GM12878 (cell line): Measurements from ENCODE around the gene RPS27L. TPM values are rescaled to one million over a fixed set of nuclear protein-coding genes. Genes with fewer than 3 reads are reported as not detected.

Experiments
- ATF2 ChIP-seq: IDR thresholded peaks from 2 replicates; pipeline ENCODE4 v1.6.1; 2012; ENCODE audit warnings: low read length, inconsistent platforms
- CEBPB ChIP-seq, 2 experiments: fragments of 150-350 bp in 1 of 2; IDR thresholded peaks; 2 replicates each; pipeline ENCODE4 v1.6.1; 2012 to 2014; ENCODE audit warnings: low read depth in 2 of 2, low read length in 2 of 2, borderline replicate concordance in 1 of 2, inconsistent platforms in 1 of 2
- ESRRA ChIP-seq: IDR thresholded peaks from 2 replicates; pipeline ENCODE4 v1.6.1; 2012; ENCODE audit warnings: mild to moderate bottlenecking, low read length, improper control_type of control experiment
- EZH2 ChIP-seq: IDR thresholded peaks from 2 replicates; pipeline ENCODE4 v1.6.1; 2012; ENCODE audit warnings: low read depth, mild to moderate bottlenecking, control low read depth, inconsistent platforms, low read length, borderline replicate concordance; ENCODE audit not compliant: control insufficient read depth
- FOXK2 ChIP-seq: fragments of 450-650 bp; IDR thresholded peaks from 2 replicates; pipeline ENCODE4 v1.6.1; 2017; ENCODE audit warnings: mild to moderate bottlenecking, moderate library complexity
- GATAD2B ChIP-seq: fragments of 450-650 bp; conservative IDR thresholded peaks from 2 replicates; pipeline ENCODE4 v1.6.1; 2017; ENCODE audit warnings: low read depth, mild to moderate bottlenecking, moderate library complexity
- HDAC2 ChIP-seq: fragments of 200-600 bp; sonication (generic); IDR thresholded peaks from 2 replicates; pipeline ENCODE4 v1.6.1; 2017
- HDAC6 ChIP-seq: fragments of 200-600 bp; sonication (generic); IDR thresholded peaks from one replicate; pipeline ENCODE4 v1.8.0; 2017; ENCODE audit warnings: antibody characterized with exemption; ENCODE audit not compliant: unreplicated experiment
- HDGF ChIP-seq: fragments of 450-650 bp; IDR thresholded peaks from 2 replicates; pipeline ENCODE4 v1.6.1; 2016; ENCODE audit warnings: antibody characterized with exemption
- IKZF1 ChIP-seq: fragments of 450-650 bp; conservative IDR thresholded peaks from 2 replicates; pipeline ENCODE4 v1.6.1; 2017; ENCODE audit warnings: antibody characterized with exemption, mild to moderate bottlenecking
- NFXL1 ChIP-seq: fragments of 450-650 bp; IDR thresholded peaks from 2 replicates; pipeline ENCODE4 v1.6.1; 2017; ENCODE audit warnings: antibody characterized with exemption, mild to moderate bottlenecking, borderline replicate concordance
- PAX5 ChIP-seq: IDR thresholded peaks from 2 replicates; pipeline ENCODE4 v1.6.1; 2011; ENCODE audit warnings: low read depth, low read length, borderline replicate concordance
- RCOR1 ChIP-seq: conservative IDR thresholded peaks from 2 replicates; pipeline ENCODE4 v1.6.1; 2012; ENCODE audit warnings: low read depth, low read length, improper control_type of control experiment
- SMC3 ChIP-seq: IDR thresholded peaks from 2 replicates; pipeline ENCODE4 v1.6.1; 2011; ENCODE audit warnings: low read length, improper control_type of control experiment, borderline replicate concordance
- TAF1 ChIP-seq: IDR thresholded peaks from 2 replicates; pipeline ENCODE4 v1.6.1; 2011; ENCODE audit warnings: mild to moderate bottlenecking, low read depth, low read length, borderline replicate concordance
- WRNIP1 ChIP-seq: IDR thresholded peaks from 2 replicates; pipeline ENCODE4 v1.6.1; 2011; ENCODE audit warnings: low read depth, low read length, improper control_type of control experiment, borderline replicate concordance
- YBX1 ChIP-seq: fragments of 450-650 bp; IDR thresholded peaks from 2 replicates; pipeline ENCODE4 v1.6.1; 2016; ENCODE audit warnings: antibody characterized with exemption
- polyA plus RNA-seq, 11 experiments: library from polyadenylated mRNA; depleted of rRNA in 4 of 11; unstranded in 6 of 11; stranded (reverse) in 5 of 11; fragments of >200 nt; fragmentation: Nextera tagmentation in 4 of 11; fragmentation: Illumina TruSeq in 1 of 11; extraction: Ambion mirVana in 4 of 11; extraction: Trizol in 1 of 11; gene quantifications; 1 replicate in 1 of 11; 2 replicates in 10 of 11; pipeline versions ENCODE4 v1.2.1 to v1.2.3, GENCODE V29; 2011 to 2016; ENCODE audit warnings: inconsistent platforms in 2 of 11, missing spikeins in 2 of 11, low read depth in 1 of 11
- total RNA-seq, 4 experiments: library from RNA; depleted of rRNA in 3 of 4; stranded (reverse); fragments of >200 nt in 3 of 4; fragmentation: Illumina TruSeq in 1 of 4; extraction: Trizol in 1 of 4; gene quantifications; 2 replicates each; pipeline versions ENCODE4 v1.2.1 to v1.2.3, GENCODE V29; 2013 to 2021
- TF ChIP-seq, protein P1 (sequence below): fragments of 450-650 bp; conservative IDR thresholded peaks from 2 replicates; pipeline ENCODE4 v1.6.1; 2017; ENCODE audit warnings: mild to moderate bottlenecking, moderate library complexity
- TF ChIP-seq, protein P2 (sequence below): fragments of 450-650 bp; IDR thresholded peaks from 2 replicates; pipeline ENCODE4 v1.6.1; 2017; ENCODE audit warnings: mild to moderate bottlenecking
- TF ChIP-seq, protein P3 (sequence below): IDR thresholded peaks from 2 replicates; pipeline ENCODE4 v1.6.1; 2011; ENCODE audit warnings: mild to moderate bottlenecking, low read depth, low read length, moderate library complexity; ENCODE audit not compliant: insufficient replicate concordance
- TF ChIP-seq, protein P4 (sequence below): fragments of 450-650 bp; formaldehyde crosslinking; IDR thresholded peaks from 2 replicates; pipeline ENCODE4 v1.4.0; 2022; ENCODE audit warnings: mild to moderate bottlenecking, moderate library complexity

Gene RPS27L
- total and polyA plus RNA-seq, 10 of the 15 experiments (the other 5 are each of a cell fraction or from before 2014, with no cell fraction given) = 133 to 970 (median 220) TPM

DNA sequence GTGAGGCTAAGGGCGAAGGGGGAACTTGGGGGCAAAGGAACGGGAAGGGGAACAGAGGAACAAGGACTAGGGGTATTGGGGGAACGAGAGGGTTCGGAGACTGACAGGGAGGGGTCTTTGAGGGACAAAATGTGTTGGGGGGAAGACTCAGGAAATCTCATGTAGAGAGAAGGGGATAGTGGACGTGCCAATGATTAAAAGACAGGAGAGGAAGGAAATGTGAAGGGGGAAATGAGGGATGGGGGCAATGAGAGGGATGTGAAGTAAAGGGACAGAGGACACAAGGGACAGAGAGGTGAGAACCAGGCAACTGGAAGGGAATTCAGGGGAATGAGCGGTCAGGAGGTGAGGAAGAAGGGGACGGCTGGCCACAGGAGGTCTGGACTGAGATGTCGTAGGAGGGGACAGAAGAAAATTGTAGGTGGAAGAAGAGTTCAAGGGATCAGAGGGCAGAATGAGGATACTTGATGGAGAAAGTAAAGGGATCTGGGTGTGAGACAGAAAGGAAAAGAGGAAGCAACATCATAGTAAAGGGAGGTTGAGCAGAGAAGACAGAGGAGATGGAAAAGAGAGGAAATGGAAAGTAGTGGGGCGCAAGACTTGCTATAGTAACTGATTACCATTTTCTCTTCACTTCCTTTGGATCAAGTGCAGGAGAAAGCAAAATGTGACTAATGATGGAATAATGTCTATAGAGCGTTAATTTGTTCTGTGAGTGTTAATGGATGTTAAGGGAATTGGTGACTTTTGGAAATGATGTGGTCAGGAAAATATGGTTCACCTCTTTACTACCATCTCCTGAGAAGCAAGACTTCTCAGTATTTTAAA lies 32.9 kb upstream of the RPS27L start (continued):
- TF ChIP-seq, protein P1, sequence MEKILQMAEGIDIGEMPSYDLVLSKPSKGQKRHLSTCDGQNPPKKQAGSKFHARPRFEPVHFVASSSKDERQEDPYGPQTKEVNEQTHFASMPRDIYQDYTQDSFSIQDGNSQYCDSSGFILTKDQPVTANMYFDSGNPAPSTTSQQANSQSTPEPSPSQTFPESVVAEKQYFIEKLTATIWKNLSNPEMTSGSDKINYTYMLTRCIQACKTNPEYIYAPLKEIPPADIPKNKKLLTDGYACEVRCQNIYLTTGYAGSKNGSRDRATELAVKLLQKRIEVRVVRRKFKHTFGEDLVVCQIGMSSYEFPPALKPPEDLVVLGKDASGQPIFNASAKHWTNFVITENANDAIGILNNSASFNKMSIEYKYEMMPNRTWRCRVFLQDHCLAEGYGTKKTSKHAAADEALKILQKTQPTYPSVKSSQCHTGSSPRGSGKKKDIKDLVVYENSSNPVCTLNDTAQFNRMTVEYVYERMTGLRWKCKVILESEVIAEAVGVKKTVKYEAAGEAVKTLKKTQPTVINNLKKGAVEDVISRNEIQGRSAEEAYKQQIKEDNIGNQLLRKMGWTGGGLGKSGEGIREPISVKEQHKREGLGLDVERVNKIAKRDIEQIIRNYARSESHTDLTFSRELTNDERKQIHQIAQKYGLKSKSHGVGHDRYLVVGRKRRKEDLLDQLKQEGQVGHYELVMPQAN = no peak
- no peak for TF ChIP-seq GATAD2B
- no peak for TF ChIP-seq CEBPB (IDR thresholded peaks at IDR 0.05; ENCODE audit: borderline replicate concordance in 1 of 2, low read depth in 2 of 2, low read length in 2 of 2)
- no peak for TF ChIP-seq HDAC6
- TF ChIP-seq NFXL1 = no peak
- TF ChIP-seq YBX1 = 0 out of 2 replicates have a peak, but pooled peaks have one; percentile 29
- TF ChIP-seq HDGF = peak; percentile 96
- TF ChIP-seq ESRRA = no peak
- TF ChIP-seq RCOR1 = no peak
- TF ChIP-seq FOXK2 = no peak
- no peak for TF ChIP-seq TAF1
- TF ChIP-seq EZH2 = no peak
- TF ChIP-seq IKZF1 = peak; percentile 65
- no peak for TF ChIP-seq ATF2
- TF ChIP-seq, protein P2, sequence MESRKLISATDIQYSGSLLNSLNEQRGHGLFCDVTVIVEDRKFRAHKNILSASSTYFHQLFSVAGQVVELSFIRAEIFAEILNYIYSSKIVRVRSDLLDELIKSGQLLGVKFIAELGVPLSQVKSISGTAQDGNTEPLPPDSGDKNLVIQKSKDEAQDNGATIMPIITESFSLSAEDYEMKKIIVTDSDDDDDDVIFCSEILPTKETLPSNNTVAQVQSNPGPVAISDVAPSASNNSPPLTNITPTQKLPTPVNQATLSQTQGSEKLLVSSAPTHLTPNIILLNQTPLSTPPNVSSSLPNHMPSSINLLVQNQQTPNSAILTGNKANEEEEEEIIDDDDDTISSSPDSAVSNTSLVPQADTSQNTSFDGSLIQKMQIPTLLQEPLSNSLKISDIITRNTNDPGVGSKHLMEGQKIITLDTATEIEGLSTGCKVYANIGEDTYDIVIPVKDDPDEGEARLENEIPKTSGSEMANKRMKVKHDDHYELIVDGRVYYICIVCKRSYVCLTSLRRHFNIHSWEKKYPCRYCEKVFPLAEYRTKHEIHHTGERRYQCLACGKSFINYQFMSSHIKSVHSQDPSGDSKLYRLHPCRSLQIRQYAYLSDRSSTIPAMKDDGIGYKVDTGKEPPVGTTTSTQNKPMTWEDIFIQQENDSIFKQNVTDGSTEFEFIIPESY = no peak
- TF ChIP-seq, protein P3, sequence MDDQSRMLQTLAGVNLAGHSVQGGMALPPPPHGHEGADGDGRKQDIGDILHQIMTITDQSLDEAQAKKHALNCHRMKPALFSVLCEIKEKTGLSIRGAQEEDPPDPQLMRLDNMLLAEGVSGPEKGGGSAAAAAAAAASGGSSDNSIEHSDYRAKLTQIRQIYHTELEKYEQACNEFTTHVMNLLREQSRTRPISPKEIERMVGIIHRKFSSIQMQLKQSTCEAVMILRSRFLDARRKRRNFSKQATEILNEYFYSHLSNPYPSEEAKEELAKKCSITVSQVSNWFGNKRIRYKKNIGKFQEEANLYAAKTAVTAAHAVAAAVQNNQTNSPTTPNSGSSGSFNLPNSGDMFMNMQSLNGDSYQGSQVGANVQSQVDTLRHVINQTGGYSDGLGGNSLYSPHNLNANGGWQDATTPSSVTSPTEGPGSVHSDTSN = no peak
- TF ChIP-seq WRNIP1 = no peak
- no peak for TF ChIP-seq HDAC2
- TF ChIP-seq, protein P4, sequence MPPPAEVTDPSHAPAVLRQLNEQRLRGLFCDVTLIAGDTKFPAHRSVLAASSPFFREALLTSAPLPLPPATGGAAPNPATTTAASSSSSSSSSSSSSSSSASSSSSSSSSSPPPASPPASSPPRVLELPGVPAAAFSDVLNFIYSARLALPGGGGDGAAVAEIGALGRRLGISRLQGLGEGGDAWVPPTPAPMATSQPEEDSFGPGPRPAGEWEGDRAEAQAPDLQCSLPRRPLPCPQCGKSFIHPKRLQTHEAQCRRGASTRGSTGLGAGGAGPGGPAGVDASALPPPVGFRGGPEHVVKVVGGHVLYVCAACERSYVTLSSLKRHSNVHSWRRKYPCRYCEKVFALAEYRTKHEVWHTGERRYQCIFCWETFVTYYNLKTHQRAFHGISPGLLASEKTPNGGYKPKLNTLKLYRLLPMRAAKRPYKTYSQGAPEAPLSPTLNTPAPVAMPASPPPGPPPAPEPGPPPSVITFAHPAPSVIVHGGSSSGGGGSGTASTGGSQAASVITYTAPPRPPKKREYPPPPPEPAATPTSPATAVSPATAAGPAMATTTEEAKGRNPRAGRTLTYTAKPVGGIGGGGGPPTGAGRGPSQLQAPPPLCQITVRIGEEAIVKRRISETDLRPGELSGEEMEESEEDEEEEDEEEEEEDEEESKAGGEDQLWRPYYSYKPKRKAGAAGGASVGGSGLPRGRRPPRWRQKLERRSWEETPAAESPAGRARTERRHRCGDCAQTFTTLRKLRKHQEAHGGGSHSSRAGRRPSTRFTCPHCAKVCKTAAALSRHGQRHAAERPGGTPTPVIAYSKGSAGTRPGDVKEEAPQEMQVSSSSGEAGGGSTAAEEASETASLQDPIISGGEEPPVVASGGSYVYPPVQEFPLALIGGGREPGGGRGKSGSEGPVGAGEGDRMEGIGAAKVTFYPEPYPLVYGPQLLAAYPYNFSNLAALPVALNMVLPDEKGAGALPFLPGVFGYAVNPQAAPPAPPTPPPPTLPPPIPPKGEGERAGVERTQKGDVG (CRISPR knock-in tag) = no peak
- TF ChIP-seq PAX5 = no peak
- TF ChIP-seq SMC3 = no peak
